Measurements from ENCODE around the gene LSAMP.

Gene LSAMP

DNA sequence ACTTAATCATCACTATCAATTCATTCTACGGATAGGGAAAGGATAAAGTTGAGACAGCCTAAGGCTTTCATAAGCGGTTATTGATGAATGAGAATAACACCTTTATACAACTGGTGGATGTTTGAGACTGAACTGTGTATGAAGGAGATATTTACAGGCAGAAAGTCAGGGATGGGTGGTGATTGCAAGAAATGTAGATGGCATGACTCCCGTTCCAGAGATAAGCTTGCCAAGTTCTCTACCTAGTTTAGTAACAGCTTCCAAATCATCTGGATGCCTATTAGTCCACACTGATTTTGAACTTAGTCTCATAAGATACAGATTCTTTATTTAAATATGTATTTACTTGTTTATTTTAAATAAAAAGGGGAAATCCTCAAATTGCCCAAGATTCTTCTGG, 463.2 kb downstream of the LSAMP start:
- Histone ChIP-seq H3K36me3 (ENCODE audit: low read length) (no peaks in the 10 kb centered on the region), H3F3A (ENCODE audit: insufficient read depth) (no peaks in the 10 kb centered on the region), H2AFZ (ENCODE audit: low read depth, low read length, severe bottlenecking) (no peak overlapping the region), H3K9me2 (replicated peaks; ENCODE audit: insufficient read depth, low read length) (no peaks in the 10 kb centered on the region), H3K4me3 (ENCODE audit: insufficient read depth, low read length, poor library complexity, severe bottlenecking) (no peak overlapping the region), H3K4me2 (ENCODE audit: low read depth, low read length, poor library complexity, severe bottlenecking) (no peak overlapping the region), H4K20me1 (ENCODE audit: low read depth, low read length) (no peaks in the 10 kb centered on the region), H3K9me3 (ENCODE audit: insufficient read depth, low read length) (no peaks in the 10 kb centered on the region), H3K9ac (ENCODE audit: low read length) (no peak overlapping the region), H3K27me3 (ENCODE audit: low read length) (no peaks in the 10 kb centered on the region), H3K27ac (ENCODE audit: low read depth, low read length) (no peak overlapping the region), H3K79me2 (ENCODE audit: insufficient read depth, low read length) (no peaks in the 10 kb centered on the region)
- TF ChIP-seq, protein P1, sequence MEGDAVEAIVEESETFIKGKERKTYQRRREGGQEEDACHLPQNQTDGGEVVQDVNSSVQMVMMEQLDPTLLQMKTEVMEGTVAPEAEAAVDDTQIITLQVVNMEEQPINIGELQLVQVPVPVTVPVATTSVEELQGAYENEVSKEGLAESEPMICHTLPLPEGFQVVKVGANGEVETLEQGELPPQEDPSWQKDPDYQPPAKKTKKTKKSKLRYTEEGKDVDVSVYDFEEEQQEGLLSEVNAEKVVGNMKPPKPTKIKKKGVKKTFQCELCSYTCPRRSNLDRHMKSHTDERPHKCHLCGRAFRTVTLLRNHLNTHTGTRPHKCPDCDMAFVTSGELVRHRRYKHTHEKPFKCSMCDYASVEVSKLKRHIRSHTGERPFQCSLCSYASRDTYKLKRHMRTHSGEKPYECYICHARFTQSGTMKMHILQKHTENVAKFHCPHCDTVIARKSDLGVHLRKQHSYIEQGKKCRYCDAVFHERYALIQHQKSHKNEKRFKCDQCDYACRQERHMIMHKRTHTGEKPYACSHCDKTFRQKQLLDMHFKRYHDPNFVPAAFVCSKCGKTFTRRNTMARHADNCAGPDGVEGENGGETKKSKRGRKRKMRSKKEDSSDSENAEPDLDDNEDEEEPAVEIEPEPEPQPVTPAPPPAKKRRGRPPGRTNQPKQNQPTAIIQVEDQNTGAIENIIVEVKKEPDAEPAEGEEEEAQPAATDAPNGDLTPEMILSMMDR (IDR thresholded peaks at IDR 0.05; ENCODE audit: insufficient read depth, low read length, poor library complexity, severe bottlenecking), result no peak

DNA sequence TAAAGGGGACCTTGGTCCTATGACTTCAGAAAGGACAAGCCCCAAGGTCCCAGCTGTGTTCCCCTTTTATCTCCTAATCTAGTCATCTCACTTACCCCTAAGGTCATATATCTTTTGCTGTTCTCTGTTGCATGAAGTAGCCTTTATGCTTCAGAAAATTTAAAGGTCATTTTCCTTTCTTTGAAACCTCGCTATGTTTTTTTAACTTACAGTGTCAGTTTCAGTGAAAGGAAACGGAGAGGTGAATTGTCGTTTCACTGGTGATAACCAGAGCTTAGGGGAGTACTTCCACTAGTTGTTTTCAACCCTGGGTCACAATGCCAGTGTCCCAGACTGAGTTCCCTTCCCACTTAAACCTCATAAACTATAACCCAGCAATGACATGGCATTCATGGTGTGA, 464.6 kb downstream of the LSAMP start:
- Histone ChIP-seq H4K20me1 (ENCODE audit: low read depth, low read length) (no peaks in the 10 kb centered on the region), H3F3A (ENCODE audit: insufficient read depth) (no peaks in the 10 kb centered on the region), H2AFZ (ENCODE audit: low read depth, low read length, severe bottlenecking) (no peak overlapping the region), H3K4me2 (ENCODE audit: low read depth, low read length, poor library complexity, severe bottlenecking) (no peak overlapping the region), H3K4me3 (ENCODE audit: insufficient read depth, low read length, poor library complexity, severe bottlenecking) (no peak overlapping the region), H3K79me2 (ENCODE audit: insufficient read depth, low read length) (no peaks in the 10 kb centered on the region), H3K9ac (ENCODE audit: low read length) (no peak overlapping the region), H3K9me2 (replicated peaks; ENCODE audit: insufficient read depth, low read length) (no peaks in the 10 kb centered on the region), H3K27ac (ENCODE audit: low read depth, low read length) (no peak overlapping the region), H3K9me3 (ENCODE audit: insufficient read depth, low read length) (no peaks in the 10 kb centered on the region), H3K36me3 (ENCODE audit: low read length) (no peaks in the 10 kb centered on the region), H3K27me3 (ENCODE audit: low read length) (no peaks in the 10 kb centered on the region)
- TF ChIP-seq EZH2phosphoT487 (conservative IDR thresholded peaks at IDR 0.05; ENCODE audit: low read length), result no peak
- TF ChIP-seq, protein P1 (IDR thresholded peaks at IDR 0.05; ENCODE audit: insufficient read depth, low read length, poor library complexity, severe bottlenecking), result no peak

- Histone ChIP-seq H3K27ac (ENCODE audit: low read depth, low read length) (no peak overlapping the region), H3K27me3 (ENCODE audit: low read length) (no peaks in the 10 kb centered on the region), H2AFZ (ENCODE audit: low read depth, low read length, severe bottlenecking) (no peak overlapping the region), H3K9me2 (replicated peaks; ENCODE audit: insufficient read depth, low read length) (no peaks in the 10 kb centered on the region), H3K9me3 (ENCODE audit: insufficient read depth, low read length) (no peaks in the 10 kb centered on the region), H4K20me1 (ENCODE audit: low read depth, low read length) (no peaks in the 10 kb centered on the region), H3K9ac (ENCODE audit: low read length) (no peak overlapping the region), H3K36me3 (ENCODE audit: low read length) (no peaks in the 10 kb centered on the region), H3F3A (ENCODE audit: insufficient read depth) (no peaks in the 10 kb centered on the region), H3K4me2 (ENCODE audit: low read depth, low read length, poor library complexity, severe bottlenecking) (no peak overlapping the region), H3K4me3 (ENCODE audit: insufficient read depth, low read length, poor library complexity, severe bottlenecking) (no peak overlapping the region), H3K79me2 (ENCODE audit: insufficient read depth, low read length) (no peaks in the 10 kb centered on the region)
- TF ChIP-seq EZH2phosphoT487 (conservative IDR thresholded peaks at IDR 0.05; ENCODE audit: low read length), result no peak
- TF ChIP-seq, protein P1 (IDR thresholded peaks at IDR 0.05; ENCODE audit: insufficient read depth, low read length, poor library complexity, severe bottlenecking), result no peak
These were observed 467.4 kb downstream of the LSAMP start for GRCh38 chr3:115977866-115978265.

GRCh38 chr3:115975796-115976195, 469.5 kb downstream of the LSAMP start:
- Histone ChIP-seq H3K4me3 (ENCODE audit: insufficient read depth, low read length, poor library complexity, severe bottlenecking) (no peak overlapping the region), H3K27me3 (ENCODE audit: low read length) (no peaks in the 10 kb centered on the region), H3K9me2 (replicated peaks; ENCODE audit: insufficient read depth, low read length) (no peaks in the 10 kb centered on the region), H4K20me1 (ENCODE audit: low read depth, low read length) (no peaks in the 10 kb centered on the region), H3K79me2 (ENCODE audit: insufficient read depth, low read length) (no peaks in the 10 kb centered on the region), H3K4me2 (ENCODE audit: low read depth, low read length, poor library complexity, severe bottlenecking) (no peak overlapping the region), H2AFZ (ENCODE audit: low read depth, low read length, severe bottlenecking) (no peak overlapping the region), H3K36me3 (ENCODE audit: low read length) (no peaks in the 10 kb centered on the region), H3K9ac (ENCODE audit: low read length) (no peak overlapping the region), H3K27ac (ENCODE audit: low read depth, low read length) (no peak overlapping the region), H3F3A (ENCODE audit: insufficient read depth) (no peaks in the 10 kb centered on the region), H3K9me3 (ENCODE audit: insufficient read depth, low read length) (no peaks in the 10 kb centered on the region)
- TF ChIP-seq EZH2phosphoT487 (conservative IDR thresholded peaks at IDR 0.05; ENCODE audit: low read length), result no peak
- TF ChIP-seq, protein P1 (IDR thresholded peaks at IDR 0.05; ENCODE audit: insufficient read depth, low read length, poor library complexity, severe bottlenecking), result no peak
